Kidney (tissue), 14 donors: ENCODE results near the gene DHFR2. TPM values are rescaled to one million over a fixed set of nuclear protein-coding genes. Genes with fewer than 3 reads are reported as not detected.
A peak's percentile ranks its signal among the peaks of the same experiment; 100 is the strongest.

ENCODE experiments used
- DNase-seq, 5 donors: peaks; one replicate each; pipeline ENCODE4 v3.0.0-alpha.2; 2013 to 2020
- FAIRE-seq: peaks from 2 replicates; lab custom pipeline; 2012; peaks lifted over from hg19 to GRCh38; lab: Jason Lieb, UNC
- H3K27ac ChIP-seq, 2 donors: one replicate each; pipeline ENCODE4 v1.7.0; 2013; ENCODE audit warnings: low read depth in 2 of 2, low read length in 2 of 2, inconsistent platforms in 1 of 2
- H3K27me3 ChIP-seq: one replicate; pipeline ENCODE4 v1.7.1; 2013; ENCODE audit warnings: low read length, inconsistent platforms; ENCODE audit not compliant: control insufficient read depth, insufficient read depth
- H3K36me3 ChIP-seq, 3 donors: one replicate each; pipeline versions ENCODE4 v1.7.0 to v1.7.1; 2013; ENCODE audit warnings: low read length in 3 of 3, control low read depth in 1 of 3, inconsistent platforms in 1 of 3; ENCODE audit not compliant: insufficient read depth in 3 of 3, control insufficient read depth in 2 of 3
- H3K4me1 ChIP-seq, 3 donors: one replicate each; pipeline versions ENCODE4 v1.7.0 to v1.7.1; 2013; ENCODE audit warnings: low read length in 3 of 3, inconsistent platforms in 1 of 3, low read depth in 1 of 3; ENCODE audit not compliant: control insufficient read depth in 2 of 3, insufficient read depth in 2 of 3
- H3K4me3 ChIP-seq, 3 donors: one replicate each; pipeline versions ENCODE4 v1.7.0 to v1.8.1; 2013; ENCODE audit warnings: low read length in 3 of 3, control low read depth in 1 of 3, inconsistent platforms in 1 of 3
- H3K9ac ChIP-seq, 3 donors: one replicate each; pipeline versions ENCODE4 v1.7.0 to v1.7.1; 2013; ENCODE audit warnings: low read length in 3 of 3, control low read depth in 1 of 3, inconsistent platforms in 1 of 3
- H3K9me3 ChIP-seq, 3 donors: one replicate each; pipeline versions ENCODE4 v1.7.0 to v1.7.1; 2013; ENCODE audit warnings: low read length in 3 of 3, control low read depth in 1 of 3, inconsistent platforms in 1 of 3; ENCODE audit not compliant: control insufficient read depth in 2 of 3, insufficient read depth in 1 of 3
- intact Hi-C: fragments of 100-400 bp; cut with DNase I; formaldehyde crosslinking; loops from one replicate; pipeline ENCODE4 v1.11.1; 2022
- polyA plus RNA-seq: library from polyadenylated mRNA; stranded (reverse); fragments of 350-450 nt; fragmentation: Illumina TruSeq; extraction: RNeasy Lipid Tissue Mini Kit (QIAGEN cat#74804); gene quantifications from one replicate; pipeline ENCODE4 v1.2.3, GENCODE V29; 2014; ENCODE audit warnings: low read depth, low replicate concordance; ENCODE audit not compliant: insufficient read depth
- total RNA-seq: library from RNA; stranded (reverse); fragmentation: NEBNext Ultra II Directional; extraction: Animal tissue kit (Norgen Biotek cat#: 25700); gene quantifications from one replicate; pipeline ENCODE4 v1.2.1, GENCODE V29; 2021
- TF ChIP-seq, protein P1 (sequence below): IDR thresholded peaks from 3 replicates; pipeline ENCODE4 v1.5.1; 2012; ENCODE audit warnings: mild to moderate bottlenecking, moderate library complexity, borderline replicate concordance; ENCODE audit not compliant: insufficient read depth; ENCODE audit errors: extremely low read depth
- donor health status: control.
- donor health status: control.
- donor health status: control.
- donor health status: control.
- donor health status: control.
- donor health status: DM: yes; HTN: yes; CAD: no.
- donor health status: Normal renal cell carcinoma (clear cell type).

DHFR2 gene
- total and polyA plus RNA-seq, 2 donors from 2014 or later = 4.0 to 9.9 TPM

DNA sequence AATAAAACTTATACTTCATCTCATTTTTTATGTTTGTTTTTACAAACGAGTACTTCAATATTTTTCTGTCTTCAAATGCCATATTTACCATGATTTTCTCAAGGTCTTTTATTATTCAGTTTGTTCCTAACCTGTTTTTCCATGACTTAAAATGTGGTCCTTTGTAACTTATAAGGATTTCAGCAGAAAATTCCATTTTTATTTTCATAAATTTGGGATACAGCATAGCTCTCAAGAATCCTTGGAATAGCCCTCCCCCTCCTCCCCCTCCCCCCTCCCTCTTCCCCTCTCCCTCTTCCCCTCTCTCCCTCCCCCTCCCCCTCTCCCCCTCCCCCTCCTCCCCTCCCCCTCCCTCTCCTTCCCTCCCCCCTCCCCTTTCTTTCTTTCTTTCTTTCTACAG is 19.4 kb downstream of the DHFR2 start:
- no peaks in the 10 kb centered on the region for H3K9me3 ChIP-seq
- peaks cover 0 to 2% (median 0%) of the 10 kb centered on the region in 3 donors for H3K36me3 ChIP-seq
- H3K27me3 ChIP-seq = no peaks in the 10 kb centered on the region
- no peak overlapping the region for H3K27ac ChIP-seq
- FAIRE-seq (no peak), DNase-seq (no peak)
- H3K4me3 ChIP-seq = no peak overlapping the region
- H3K9ac ChIP-seq = no peak overlapping the region
- intact Hi-C loops = no loop called here
- TF ChIP-seq, protein P1, sequence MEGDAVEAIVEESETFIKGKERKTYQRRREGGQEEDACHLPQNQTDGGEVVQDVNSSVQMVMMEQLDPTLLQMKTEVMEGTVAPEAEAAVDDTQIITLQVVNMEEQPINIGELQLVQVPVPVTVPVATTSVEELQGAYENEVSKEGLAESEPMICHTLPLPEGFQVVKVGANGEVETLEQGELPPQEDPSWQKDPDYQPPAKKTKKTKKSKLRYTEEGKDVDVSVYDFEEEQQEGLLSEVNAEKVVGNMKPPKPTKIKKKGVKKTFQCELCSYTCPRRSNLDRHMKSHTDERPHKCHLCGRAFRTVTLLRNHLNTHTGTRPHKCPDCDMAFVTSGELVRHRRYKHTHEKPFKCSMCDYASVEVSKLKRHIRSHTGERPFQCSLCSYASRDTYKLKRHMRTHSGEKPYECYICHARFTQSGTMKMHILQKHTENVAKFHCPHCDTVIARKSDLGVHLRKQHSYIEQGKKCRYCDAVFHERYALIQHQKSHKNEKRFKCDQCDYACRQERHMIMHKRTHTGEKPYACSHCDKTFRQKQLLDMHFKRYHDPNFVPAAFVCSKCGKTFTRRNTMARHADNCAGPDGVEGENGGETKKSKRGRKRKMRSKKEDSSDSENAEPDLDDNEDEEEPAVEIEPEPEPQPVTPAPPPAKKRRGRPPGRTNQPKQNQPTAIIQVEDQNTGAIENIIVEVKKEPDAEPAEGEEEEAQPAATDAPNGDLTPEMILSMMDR = no peak
- no peaks in the 10 kb centered on the region for H3K4me1 ChIP-seq

DNA sequence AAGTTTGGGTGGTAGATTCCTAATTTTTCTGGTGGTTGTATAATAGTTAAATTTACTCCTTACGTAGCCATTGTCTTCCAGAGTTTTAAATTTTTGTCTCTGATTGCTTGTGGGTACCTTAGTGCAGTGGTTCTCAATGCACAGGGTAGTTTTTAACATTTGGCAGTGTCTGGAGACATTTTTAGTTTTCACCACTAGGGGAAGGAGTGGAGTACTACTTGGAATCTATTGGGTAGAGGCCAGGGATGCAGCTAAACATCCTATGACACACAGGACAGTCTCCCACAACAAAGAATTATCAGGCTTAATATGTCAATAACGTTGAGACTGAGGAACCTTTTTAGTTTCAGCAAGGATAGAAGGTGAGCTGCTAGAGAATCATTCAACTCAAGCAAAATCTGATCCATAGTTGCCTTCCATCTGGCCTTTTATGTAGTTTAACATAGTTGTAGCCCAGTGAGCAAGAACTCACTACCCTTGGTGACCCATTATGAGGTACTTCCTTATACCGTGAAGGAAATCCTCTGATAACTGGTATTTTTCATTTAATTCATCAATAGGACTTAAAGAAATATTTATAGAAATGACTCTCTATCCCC is 25.7 kb downstream of the DHFR2 start:
- FAIRE-seq = no peak
- Histone ChIP-seq H3K27ac (no peak overlapping the region), H3K4me1 (no peaks in the 10 kb centered on the region), H3K36me3 (peaks cover 0 to 4% (median 2%) of the 10 kb centered on the region in 3 donors), H3K27me3 (no peaks in the 10 kb centered on the region), H3K9ac (no peak overlapping the region), H3K4me3 (no peak overlapping the region), H3K9me3 (no peaks in the 10 kb centered on the region)
- intact Hi-C loops = no loop called here
- DNase-seq = no peak
- TF ChIP-seq, protein P1 = peak; percentile 27

DNA sequence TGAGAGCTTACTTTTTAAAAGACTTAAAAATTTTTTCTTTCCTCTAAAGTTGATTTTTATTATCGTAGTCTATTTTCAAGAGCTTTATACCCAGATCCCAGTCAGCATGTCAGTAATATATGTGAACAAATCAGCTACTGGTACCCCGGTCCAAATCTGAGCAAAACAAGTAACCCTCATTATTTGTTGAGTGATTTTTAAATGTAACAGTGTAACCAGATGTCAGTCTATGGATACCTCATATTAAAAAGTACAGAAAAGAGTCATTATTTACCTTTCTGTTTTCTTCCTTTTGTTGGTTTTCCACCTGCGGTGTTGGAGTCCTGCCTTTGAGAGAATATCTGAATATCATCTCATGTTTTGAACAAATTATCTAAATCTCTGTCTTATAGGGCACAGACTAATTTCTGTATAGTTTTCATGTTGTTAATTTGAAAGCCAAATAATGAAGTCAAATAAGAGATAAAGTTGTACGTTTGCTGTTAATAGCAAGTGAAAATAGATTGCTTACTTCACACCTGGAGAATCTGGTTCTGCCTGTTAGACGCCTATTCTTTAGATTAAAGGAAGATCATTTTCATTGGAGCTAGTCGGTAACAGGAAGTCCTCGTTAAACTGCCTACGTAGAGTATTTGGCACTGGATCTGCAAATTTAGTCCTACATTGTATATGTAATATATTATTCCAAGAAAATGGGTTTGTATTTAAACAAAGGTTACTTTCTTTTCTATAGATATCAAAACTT is 34.5 kb downstream of the DHFR2 start, which contains the start of gene STX19:
Gene STX19, minus strand, starts transcription at position 505 of the 745 bp plus-strand sequence. CDS start 13,328 bp downstream, outside the sequence.
- Histone ChIP-seq H3K27ac (no peak within 1 kb of the TSS), H3K4me1 (no peaks in the 10 kb centered on the region), H3K36me3 (no peaks in the 10 kb centered on the region), H3K9ac (no peak within 1 kb of the TSS), H3K27me3 (no peaks in the 10 kb centered on the region), H3K4me3 (no peak within 1 kb of the TSS), H3K9me3 (no peaks in the 10 kb centered on the region)
- intact Hi-C loops = no loop called here
- TF ChIP-seq, protein P1 = no peak
- DNase-seq = peak in 1 of 5 donors; percentile 3
- no peak for FAIRE-seq
